WTC11 (cell line): Measurements from ENCODE around the gene ANAPC1. TPM values are rescaled to one million over a fixed set of nuclear protein-coding genes. Genes with fewer than 3 reads are reported as not detected.
"Not testable (repeated sequence)": the region's sequence is repeated elsewhere in the genome, so short reads cannot be mapped to it uniquely, and the experiment has no call there.

Experiments
- ATAC-seq: fragments of 200-7000 bp; cut with Tn5 transposase; 2 replicates; pipeline ENCODE4 v1.10.0; 2021; ENCODE audit warnings: mild to moderate bottlenecking, moderate library complexity
- CTCF ChIA-PET: fragments of 300-600 bp; sonication (Branson Sonifier 250); formaldehyde crosslinking; loops from one replicate; lab custom pipeline; 2021; ENCODE audit warnings: antibody characterized with exemption; lab: Charles Lee
- POLR2A ChIA-PET: fragments of 350-600 bp; sonication (Branson Sonifier 250); formaldehyde crosslinking; loops from one replicate; lab custom pipeline; 2021; ENCODE audit warnings: antibody characterized with exemption; lab: Charles Lee
- DNase-seq: peaks from one replicate; pipeline ENCODE4 v3.0.0; 2021; ENCODE audit warnings: low spot score
- H3K27ac Mint-ChIP-seq: 2 replicates; pipeline ENCODE4 v1.8.0; 2021; ENCODE audit warnings: mixed read lengths
- H3K27me3 Mint-ChIP-seq: 2 replicates; pipeline ENCODE4 v1.8.0; 2021; ENCODE audit warnings: low read depth, mild to moderate bottlenecking, moderate library complexity, mixed read lengths
- H3K36me3 Mint-ChIP-seq: 2 replicates; pipeline ENCODE4 v1.8.0; 2021; ENCODE audit warnings: mixed read lengths
- H3K4me1 Mint-ChIP-seq: 2 replicates; pipeline ENCODE4 v1.8.0; 2022; ENCODE audit warnings: mixed read lengths
- H3K4me3 Mint-ChIP-seq: 2 replicates; pipeline ENCODE4 v1.8.0; 2021; ENCODE audit warnings: mild to moderate bottlenecking, moderate library complexity, mixed read lengths
- H3K9me3 Mint-ChIP-seq: 2 replicates; pipeline ENCODE4 v1.8.0; 2021; ENCODE audit warnings: mixed read lengths
- AFF4 ChIP-seq: sonication (generic); formaldehyde crosslinking; IDR thresholded peaks from 2 replicates; pipeline ENCODE4 v1.8.1; 2023; ENCODE audit warnings: mild to moderate bottlenecking, missing genetic modification reagents, borderline replicate concordance
- AR ChIP-seq: fragments of 250-450 bp; sonication (Bioruptor Pico); IDR thresholded peaks from 2 replicates; pipeline ENCODE4 v1.9.0; 2021; ENCODE audit warnings: mild to moderate bottlenecking
- CBFB ChIP-seq: sonication (generic); formaldehyde crosslinking; IDR thresholded peaks from 2 replicates; pipeline ENCODE4 v1.8.1; 2022; ENCODE audit warnings: mild to moderate bottlenecking, low read depth, missing genetic modification reagents
- E2F4 ChIP-seq: sonication (generic); formaldehyde crosslinking; IDR thresholded peaks from 2 replicates; pipeline ENCODE4 v1.8.1; 2022; ENCODE audit warnings: low read depth, mild to moderate bottlenecking, moderate library complexity, missing genetic modification reagents, borderline replicate concordance
- ELF4 ChIP-seq: sonication (generic); formaldehyde crosslinking; IDR thresholded peaks from 2 replicates; pipeline ENCODE4 v1.8.1; 2022; ENCODE audit warnings: low read depth, mild to moderate bottlenecking, moderate library complexity, missing genetic modification reagents
- GTF2I ChIP-seq: fragments of 250-450 bp; sonication (Bioruptor Pico); conservative IDR thresholded peaks from 2 replicates; pipeline ENCODE4 v1.4.0; 2021; ENCODE audit warnings: mild to moderate bottlenecking
- HMGA2 ChIP-seq: fragments of 250-450 bp; sonication (Bioruptor Pico); IDR thresholded peaks from 2 replicates; pipeline ENCODE4 v1.4.0; 2021; ENCODE audit warnings: mild to moderate bottlenecking, moderate library complexity
- ZNF121 ChIP-seq: sonication (generic); formaldehyde crosslinking; IDR thresholded peaks from 2 replicates; pipeline ENCODE4 v1.8.0; 2023; ENCODE audit warnings: missing genetic modification reagents
- ZNF219 ChIP-seq: sonication (generic); formaldehyde crosslinking; IDR thresholded peaks from 2 replicates; pipeline ENCODE4 v1.8.0; 2023; ENCODE audit warnings: missing genetic modification reagents, mild to moderate bottlenecking, borderline replicate concordance
- total RNA-seq: library from RNA; stranded (reverse); gene quantifications from 3 replicates; pipeline ENCODE4 v1.2.3, GENCODE V29; 2021

ANAPC1 gene
- total RNA-seq, 1 experiment from 2014 or later = 122 TPM

DNA sequence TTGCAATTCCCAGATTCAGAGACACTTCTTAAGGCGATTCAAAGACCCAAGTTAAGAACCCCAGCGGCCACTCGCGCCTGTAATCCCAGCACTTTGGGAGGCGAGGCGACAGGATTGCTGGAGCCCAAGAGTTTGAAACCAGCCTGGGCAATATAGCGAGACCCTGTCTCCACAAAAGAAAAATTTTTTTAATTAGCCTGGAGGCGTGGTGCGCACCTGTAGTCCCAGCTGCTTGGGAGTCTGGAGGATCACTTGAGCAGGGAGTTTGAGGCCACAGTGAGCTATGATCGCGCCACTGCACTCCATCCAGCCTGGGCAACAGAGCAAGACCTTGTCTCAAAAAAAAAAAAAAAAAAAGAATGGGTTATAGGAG, 585 bp upstream of the ANAPC1 start:
- H3K4me3 Mint-ChIP-seq = peak overlapping the region; percentile 96
- no peaks in the 10 kb centered on the region for H3K27me3 Mint-ChIP-seq
- CTCF ChIA-PET = interaction anchor here (1.0 to 1.8 kb wide), 2 partner anchors 11 to 13 kb away, joined by 3 to 9 read pairs; no protein-coding TSS in a partner anchor
- H3K36me3 Mint-ChIP-seq = peaks cover 5% of the 10 kb centered on the region
- DNase-seq (no peak), ATAC-seq (no peak)
- no peaks in the 10 kb centered on the region for H3K9me3 Mint-ChIP-seq
- POLR2A ChIA-PET = no interaction called here
- H3K4me1 Mint-ChIP-seq = peaks cover 5% of the 10 kb centered on the region
- TF ChIP-seq CBFB (CRISPR knock-in tag) (no peak), ZNF219 (CRISPR knock-in tag) (no peak), HMGA2 (CRISPR knock-in tag) (no peak), E2F4 (CRISPR knock-in tag) (no peak), AR (CRISPR knock-in tag) (no peak), ZNF121 (peak; percentile 85), ELF4 (CRISPR knock-in tag) (no peak), AFF4 (CRISPR knock-in tag) (no peak), GTF2I (peak; percentile 86; the same call in 1 of the 2 replicates)
- H3K27ac Mint-ChIP-seq = peak overlapping the region; percentile 99

DNA sequence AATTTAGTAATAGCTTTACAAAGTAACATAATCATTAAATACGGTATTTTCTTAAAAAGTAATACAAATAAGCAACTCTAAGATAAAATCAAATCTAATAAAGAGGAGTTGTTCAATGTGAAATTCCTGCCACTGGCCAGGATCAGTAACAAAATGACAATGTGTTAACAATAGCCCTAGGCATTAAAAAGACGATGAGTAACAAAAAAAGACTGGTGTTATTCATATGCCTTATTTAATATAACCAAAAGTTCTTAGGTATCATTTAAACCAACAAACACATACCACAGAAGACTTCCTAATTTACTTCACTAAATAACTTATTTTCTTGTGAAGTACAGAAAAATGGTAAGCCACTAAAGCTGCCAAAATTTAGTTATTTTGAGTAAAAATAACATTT, 11.2 kb downstream of the ANAPC1 start:
- H3K9me3 Mint-ChIP-seq, H3K27me3 Mint-ChIP-seq, H3K4me1 Mint-ChIP-seq, ATAC-seq, POLR2A ChIA-PET, DNase-seq, H3K27ac Mint-ChIP-seq, H3K4me3 Mint-ChIP-seq, CTCF ChIA-PET: not testable (repeated sequence)
- peaks cover 56% of the 10 kb centered on the region for H3K36me3 Mint-ChIP-seq

- DNase-seq, H3K4me1 Mint-ChIP-seq, POLR2A ChIA-PET, H3K27ac Mint-ChIP-seq, H3K9me3 Mint-ChIP-seq, H3K4me3 Mint-ChIP-seq, ATAC-seq, H3K27me3 Mint-ChIP-seq, CTCF ChIA-PET: not testable (repeated sequence)
- H3K36me3 Mint-ChIP-seq = peaks cover 43% of the 10 kb centered on the region
These were observed 18.9 kb downstream of the ANAPC1 start for GRCh38 chr2:111865124-111865523.

- H3K4me1 Mint-ChIP-seq, H3K27me3 Mint-ChIP-seq, CTCF ChIA-PET, H3K4me3 Mint-ChIP-seq, ATAC-seq, H3K9me3 Mint-ChIP-seq, H3K27ac Mint-ChIP-seq, POLR2A ChIA-PET, DNase-seq: not testable (repeated sequence)
- peaks cover 55% of the 10 kb centered on the region for H3K36me3 Mint-ChIP-seq
These were observed 24.0 kb downstream of the ANAPC1 start for GRCh38 chr2:111860005-111860404.

- H3K4me3 Mint-ChIP-seq, ATAC-seq, H3K9me3 Mint-ChIP-seq, POLR2A ChIA-PET, H3K27me3 Mint-ChIP-seq, H3K27ac Mint-ChIP-seq, CTCF ChIA-PET, DNase-seq, H3K4me1 Mint-ChIP-seq: not testable (repeated sequence)
- H3K36me3 Mint-ChIP-seq = peaks cover 72% of the 10 kb centered on the region
These were observed 31.4 kb downstream of the ANAPC1 start for GRCh38 chr2:111852544-111852943.

DNA sequence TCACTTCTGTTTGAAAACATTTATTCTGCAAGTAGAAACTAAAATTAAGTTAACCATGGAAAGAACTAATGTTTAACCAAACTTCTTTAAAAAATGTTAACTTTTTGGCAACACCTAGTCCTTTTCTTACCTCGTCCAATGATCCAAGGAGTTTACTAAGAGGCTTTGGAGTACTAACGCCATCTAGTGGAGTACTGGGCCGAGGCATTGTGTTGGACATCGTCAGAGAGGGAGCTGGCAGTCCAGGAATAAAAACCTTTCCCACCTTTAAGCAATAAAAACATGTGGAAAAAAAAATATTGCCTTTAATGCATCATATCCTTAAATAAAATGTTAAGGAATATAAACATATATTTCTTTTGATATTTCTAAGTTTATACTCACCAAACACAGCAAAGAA, 33.3 kb downstream of the ANAPC1 start:
- ATAC-seq = peak; percentile 74
- CTCF ChIA-PET, H3K27me3 Mint-ChIP-seq, H3K9me3 Mint-ChIP-seq, H3K4me1 Mint-ChIP-seq, H3K4me3 Mint-ChIP-seq, H3K27ac Mint-ChIP-seq, POLR2A ChIA-PET: not testable (repeated sequence)
- H3K36me3 Mint-ChIP-seq = peaks cover 63% of the 10 kb centered on the region
- peak; percentile 56 for DNase-seq

- DNase-seq, CTCF ChIA-PET, H3K27ac Mint-ChIP-seq, H3K9me3 Mint-ChIP-seq, H3K27me3 Mint-ChIP-seq, ATAC-seq, H3K4me3 Mint-ChIP-seq, POLR2A ChIA-PET, H3K4me1 Mint-ChIP-seq: not testable (repeated sequence)
- H3K36me3 Mint-ChIP-seq = peaks cover 33% of the 10 kb centered on the region
These were observed 44.2 kb downstream of the ANAPC1 start for GRCh38 chr2:111839625-111840282.
